Tibial nerve (tissue), 4 donors: ENCODE data around the gene LRRC4C. TPM values are rescaled to one million over a fixed set of nuclear protein-coding genes. Genes with fewer than 3 reads are reported as not detected.

Experiments
- DNase-seq, 2 donors: peaks; one replicate each; pipeline ENCODE4 v3.0.0-alpha.2; 2019; ENCODE audit warnings: low spot score in 2 of 2
- H3K27ac ChIP-seq, 4 donors: fragments of 200-600 bp; sonication (generic) in 3 of 4; one replicate each; pipeline ENCODE4 v1.5.1; 2017 to 2019; ENCODE audit warnings: mild to moderate bottlenecking in 1 of 4
- H3K27me3 ChIP-seq, 2 donors: fragments of 200-600 bp; sonication (generic) in 1 of 2; one replicate each; pipeline versions ENCODE4 v1.5.1 to v1.6.0; 2017 to 2019
- H3K36me3 ChIP-seq, 3 donors: fragments of 200-600 bp; sonication (generic); one replicate each; pipeline ENCODE4 v1.5.1; 2018 to 2019
- H3K4me1 ChIP-seq, 4 donors: fragments of 200-600 bp; sonication (generic) in 3 of 4; one replicate each; pipeline ENCODE4 v1.5.1; 2017 to 2019
- H3K4me3 ChIP-seq, 4 donors: fragments of 200-600 bp; sonication (generic) in 3 of 4; one replicate each; pipeline ENCODE4 v1.5.1; 2017 to 2019; ENCODE audit warnings: mild to moderate bottlenecking in 1 of 4, moderate library complexity in 1 of 4
- H3K9me3 ChIP-seq, 4 donors: fragments of 200-600 bp; sonication (generic) in 3 of 4; one replicate each; pipeline ENCODE4 v1.5.1; 2017 to 2019
- CTCF ChIP-seq, 5 experiments: fragments of 200-600 bp in 3 of 5; fragments of 450-650 bp in 2 of 5; sonication (generic) in 3 of 5; IDR thresholded peaks; one replicate each; pipeline ENCODE4 v1.5.1; 2016 to 2019; ENCODE audit warnings: antibody characterized with exemption in 5 of 5, mild to moderate bottlenecking in 3 of 5, moderate library complexity in 2 of 5
- EP300 ChIP-seq, 2 donors: sonication (generic); formaldehyde crosslinking; IDR thresholded peaks; one replicate each; pipeline ENCODE4 v1.6.1; 2017; ENCODE audit warnings: antibody characterized with exemption in 2 of 2, mild to moderate bottlenecking in 1 of 2
- POLR2A ChIP-seq, 2 donors: fragments of 450-650 bp; IDR thresholded peaks; one replicate each; pipeline ENCODE4 v1.6.1; 2017; ENCODE audit warnings: antibody characterized with exemption in 2 of 2, mild to moderate bottlenecking in 2 of 2, moderate library complexity in 2 of 2
- WGBS, 2 donors: methylation state at CpG; one replicate each; pipeline ENCODE4 v1.1.5; 2018; 5-methylcytosine and 5-hydroxymethylcytosine counted together
- small RNA-seq: library from RNA; depleted of rRNA; stranded (forward); fragments of <200 nt; gene quantifications from one replicate; pipeline ENCODE3, GENCODE V24; 2016
- total RNA-seq, 4 donors: library from RNA; depleted of rRNA; stranded (reverse); fragments of >200 nt; gene quantifications; one replicate each; pipeline ENCODE4 v1.1.0, GENCODE V29; 2016

Gene LRRC4C
- total RNA-seq, 4 donors from 2014 or later = 7.1 to 15.7 (median 8.4) TPM

GRCh38 chr11:40080434-40080833, 1379.0 kb downstream of the LRRC4C start:
- DNase-seq = no peak
- H3K27ac ChIP-seq = no peak overlapping the region
- WGBS, 2 donors = 83 to 90% methylated on average over 7 of the region's 7 CpGs
- no peaks in the 10 kb centered on the region for H3K27me3 ChIP-seq
- no peaks in the 10 kb centered on the region for H3K9me3 ChIP-seq
- TF ChIP-seq CTCF (IDR thresholded peaks at IDR 0.05) (no peak), POLR2A (IDR thresholded peaks at IDR 0.05) (no peak), EP300 (IDR thresholded peaks at IDR 0.05) (no peak)
- H3K36me3 ChIP-seq = no peaks in the 10 kb centered on the region
- no peak overlapping the region for H3K4me3 ChIP-seq
- H3K4me1 ChIP-seq = no peaks in the 10 kb centered on the region

Small RNAs within 50 kb of the gene (small RNA-seq; reads per million reads assigned to genes)
- gene RF00019 (not detected), gene RNU6-365P (not detected)
